Kidney epithelial cell (primary cell): ENCODE measurements around the gene ZNF718. TPM values are rescaled to one million over a fixed set of nuclear protein-coding genes. Genes with fewer than 3 reads are reported as not detected.
"Not testable (repeated sequence)": the region's sequence is repeated elsewhere in the genome, so short reads cannot be mapped to it uniquely, and the experiment has no call there.

Experiments
- DNase-seq: peaks from one replicate; pipeline ENCODE4 v3.0.0-alpha.2; 2010; ENCODE audit warnings: low read depth
- H3K27me3 ChIP-seq: 2 replicates; pipeline ENCODE4 v1.6.0; 2011; ENCODE audit warnings: low read length; ENCODE audit not compliant: control insufficient read depth, insufficient read depth
- H3K36me3 ChIP-seq: 2 replicates; pipeline ENCODE4 v1.5.1; 2011; ENCODE audit warnings: low read length; ENCODE audit not compliant: control insufficient read depth, insufficient read depth
- H3K4me3 ChIP-seq: 2 replicates; pipeline ENCODE4 v1.5.1; 2011; ENCODE audit warnings: low read depth, mild to moderate bottlenecking, control low read depth, low read length
- CTCF ChIP-seq: IDR thresholded peaks from 2 replicates; pipeline ENCODE4 v1.5.1; 2011; ENCODE audit warnings: mild to moderate bottlenecking, moderate library complexity, low read length, control low read depth, inconsistent platforms; ENCODE audit not compliant: insufficient read depth, poor library complexity, severe bottlenecking
- total RNA-seq: library from RNA; depleted of rRNA; stranded (reverse); fragments of >200 nt; gene quantifications from 2 replicates; pipeline ENCODE4 v1.2.3, GENCODE V29; 2015

The ZNF718 gene
- total RNA-seq, 1 donor from 2014 or later: 13.9 TPM

- no peaks in the 10 kb centered on the region for H3K27me3 ChIP-seq
- no peaks in the 10 kb centered on the region for H3K36me3 ChIP-seq
- H3K4me3 ChIP-seq: no peak overlapping the region
- TF ChIP-seq CTCF: no peak
- no peak for DNase-seq
Observed at GRCh38 chr4:173666-174314, 49.5 kb downstream of the ZNF718 start.

DNA sequence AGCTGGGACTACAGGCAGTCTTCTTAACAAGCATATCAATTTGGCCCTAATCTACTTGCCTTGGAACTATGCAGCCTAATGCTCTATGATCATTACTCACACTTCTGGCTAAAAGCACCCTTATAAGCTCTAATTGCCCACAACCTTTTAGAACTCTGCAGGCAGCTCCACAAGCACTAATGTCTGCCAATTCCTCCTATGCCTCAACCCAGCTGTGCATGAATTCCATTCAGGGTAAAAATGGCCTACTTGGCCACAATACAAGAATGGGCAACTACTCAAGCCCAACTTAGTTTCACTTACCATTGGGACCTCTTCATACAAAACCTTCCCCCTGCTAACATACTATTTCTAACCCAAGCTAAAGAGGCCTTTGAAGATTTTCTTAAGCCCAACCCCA, 51.7 kb downstream of the ZNF718 start:
- Histone ChIP-seq H3K4me3 (no peak overlapping the region), H3K27me3 (no peaks in the 10 kb centered on the region), H3K36me3 (no peaks in the 10 kb centered on the region)
- no peak for TF ChIP-seq CTCF
- no peak for DNase-seq

DNA sequence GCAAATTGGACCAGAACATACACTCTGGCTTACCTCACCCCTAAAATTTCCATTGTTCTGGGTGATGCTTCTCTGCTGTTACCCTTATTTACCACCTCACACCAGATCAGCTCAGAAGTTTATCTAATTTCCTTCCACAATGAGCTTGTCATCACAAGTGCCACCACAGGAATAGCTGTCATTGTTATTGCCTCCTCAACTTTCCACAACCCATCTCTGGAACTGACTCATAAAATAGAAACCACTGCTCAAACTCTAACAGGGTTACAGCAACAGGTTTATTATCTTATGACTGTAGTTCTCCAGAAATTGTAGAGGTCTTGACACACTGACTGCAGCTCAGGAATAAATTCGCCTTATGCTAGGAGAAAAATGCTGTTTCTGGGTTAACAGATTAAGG, 52.7 kb downstream of the ZNF718 start:
- DNase-seq: no peak
- H3K4me3 ChIP-seq: no peak overlapping the region
- H3K27me3 ChIP-seq: no peaks in the 10 kb centered on the region
- TF ChIP-seq CTCF: no peak
- no peaks in the 10 kb centered on the region for H3K36me3 ChIP-seq

DNA sequence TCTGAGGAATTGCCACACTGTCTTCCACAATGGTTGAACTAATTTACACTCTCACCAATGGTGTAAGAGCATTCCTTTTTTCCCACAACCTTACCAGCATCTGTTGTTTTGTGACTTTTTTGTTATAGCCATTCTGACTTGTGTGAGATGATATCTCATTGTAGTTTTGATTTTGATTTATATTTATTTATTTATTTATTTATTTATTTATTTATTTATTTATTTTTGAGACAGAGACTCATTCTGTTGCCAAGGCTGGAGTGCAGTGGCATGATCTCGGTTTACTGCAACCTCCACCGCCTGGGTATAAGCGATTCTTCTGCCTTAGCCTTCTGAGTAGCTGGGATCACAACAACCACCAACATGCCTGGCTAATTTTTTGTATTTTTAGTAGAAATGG, 57.9 kb downstream of the ZNF718 start:
- H3K4me3 ChIP-seq, H3K36me3 ChIP-seq, DNase-seq, H3K27me3 ChIP-seq: not testable (repeated sequence)

- no peak for TF ChIP-seq CTCF
- Histone ChIP-seq H3K4me3 (no peak overlapping the region), H3K36me3 (no peaks in the 10 kb centered on the region), H3K27me3 (no peaks in the 10 kb centered on the region)
- DNase-seq: no peak
Observed at GRCh38 chr4:188091-188490, 63.8 kb downstream of the ZNF718 start.

DNA sequence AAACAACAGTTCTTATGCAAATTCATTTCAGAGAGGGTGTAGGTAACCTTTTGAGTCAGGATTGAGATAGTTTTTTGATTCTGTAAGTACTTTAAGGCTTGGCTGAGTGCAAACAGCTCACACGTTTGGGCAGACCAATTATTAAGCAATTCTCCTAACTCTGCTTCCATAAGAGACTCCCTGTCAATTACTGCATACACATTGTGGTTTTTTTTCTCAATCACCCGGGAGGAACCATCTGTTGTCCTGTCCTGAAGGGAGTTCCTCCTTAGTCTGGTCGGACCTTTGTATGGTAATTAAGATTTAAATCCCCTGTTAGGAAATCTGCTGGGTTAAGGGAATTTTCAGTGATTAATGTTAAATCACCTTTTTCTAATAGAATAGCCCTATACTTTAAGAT, 70.9 kb downstream of the ZNF718 start:
- H3K27me3 ChIP-seq, H3K36me3 ChIP-seq, H3K4me3 ChIP-seq, DNase-seq: not testable (repeated sequence)

- TF ChIP-seq CTCF: no peak
- Histone ChIP-seq H3K36me3 (no peaks in the 10 kb centered on the region), H3K27me3 (no peaks in the 10 kb centered on the region), H3K4me3 (no peak overlapping the region)
- no peak for DNase-seq
Observed at GRCh38 chr4:200936-201335, 76.6 kb downstream of the ZNF718 start.

DNA sequence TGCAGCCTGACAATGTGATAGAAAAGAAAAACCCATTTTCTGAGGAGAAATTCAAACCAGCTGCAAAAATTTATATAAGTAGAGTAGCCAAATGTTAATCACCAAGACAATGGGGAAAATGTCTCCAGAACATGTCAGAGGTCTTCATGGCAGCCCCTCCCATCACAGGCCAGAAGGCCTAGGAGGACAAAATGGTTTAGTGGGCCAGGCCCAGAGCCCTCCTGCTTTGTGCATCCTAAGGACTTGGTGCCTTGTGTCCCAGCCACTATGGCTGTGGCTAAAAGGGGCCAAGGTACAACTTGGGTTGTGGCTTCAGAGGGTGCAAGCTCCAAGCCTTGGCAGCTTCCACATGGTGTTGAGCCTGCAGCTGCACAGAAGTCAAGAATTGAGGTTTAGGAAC, 78.5 kb downstream of the ZNF718 start:
- not testable (repeated sequence) for H3K27me3 ChIP-seq, H3K36me3 ChIP-seq, H3K4me3 ChIP-seq, DNase-seq
